SU-DHL-6 (cell line): ENCODE data around the gene HERC4.

ENCODE experiments used
- CTCF ChIP-seq: fragments of 200-600 bp; sonication (generic); IDR thresholded peaks from one replicate; pipeline ENCODE4 v1.5.1; 2017; ENCODE audit warnings: antibody characterized with exemption, mild to moderate bottlenecking, low read length, moderate library complexity; ENCODE audit not compliant: insufficient read depth, poor library complexity, severe bottlenecking
- EZH2phosphoT487 ChIP-seq: fragments of 200-600 bp; sonication (generic), shearing (Covaris generic); conservative IDR thresholded peaks from 2 replicates; pipeline ENCODE4 v1.6.1; 2018; ENCODE audit warnings: mild to moderate bottlenecking, antibody characterized with exemption, low read length, moderate library complexity, mixed read lengths

GRCh38 chr10:68073631-68074030 is 1.5 kb downstream of the HERC4 start:
- TF ChIP-seq CTCF = no peak
- TF ChIP-seq EZH2phosphoT487 = no peak
